LNCAP (cell line): Measurements from ENCODE around the gene LSM10.

Experiments used
- CTCF ChIP-seq: fragments of 450-650 bp; IDR thresholded peaks from 2 replicates; pipeline ENCODE4 v1.5.1; 2017; ENCODE audit warnings: mild to moderate bottlenecking

The LSM10 gene

GRCh38 chr1:36440044-36440443 lies 42.3 kb upstream of the LSM10 start:
- TF ChIP-seq CTCF: no peak

- no peak for TF ChIP-seq CTCF
Measured at GRCh38 chr1:36438715-36439114, 41.0 kb upstream of the LSM10 start.

- no peak for TF ChIP-seq CTCF
Measured at GRCh38 chr1:36436821-36437220, 39.1 kb upstream of the LSM10 start.

GRCh38 chr1:36433102-36433501 lies 35.4 kb upstream of the LSM10 start:
- TF ChIP-seq CTCF: no peak

GRCh38 chr1:36432616-36433015 lies 34.9 kb upstream of the LSM10 start:
- no peak for TF ChIP-seq CTCF

- no peak for TF ChIP-seq CTCF
Measured at GRCh38 chr1:36425791-36426190, 28.1 kb upstream of the LSM10 start.

GRCh38 chr1:36421649-36422048 lies 23.9 kb upstream of the LSM10 start:
- TF ChIP-seq CTCF: no peak

- peak; percentile 90 for TF ChIP-seq CTCF
Measured at GRCh38 chr1:36420836-36421317, 23.2 kb upstream of the LSM10 start.
